HS-27A (cell line): Measurements from ENCODE around the gene FMN1.

Experiments used
- DNase-seq: peaks from one replicate; pipeline ENCODE4 v3.0.0-alpha.2; 2012; ENCODE audit warnings: low read depth, missing footprints

FMN1 gene

GRCh38 chr15:33048255-33048654, 146.3 kb downstream of the FMN1 start:
- no peak for DNase-seq

- no peak for DNase-seq
Measured at GRCh38 chr15:33047077-33047476, 147.4 kb downstream of the FMN1 start.

GRCh38 chr15:33046329-33046728, 148.2 kb downstream of the FMN1 start:
- DNase-seq: no peak

- no peak for DNase-seq
Measured at GRCh38 chr15:33045066-33045810, 149.3 kb downstream of the FMN1 start.

- DNase-seq: no peak
Measured at GRCh38 chr15:33044598-33044997, 149.9 kb downstream of the FMN1 start.

- DNase-seq: no peak
Measured at GRCh38 chr15:33043636-33044035, 150.9 kb downstream of the FMN1 start.

GRCh38 chr15:33040496-33040895, 154.0 kb downstream of the FMN1 start:
- no peak for DNase-seq

GRCh38 chr15:33034588-33034987, 159.9 kb downstream of the FMN1 start:
- no peak for DNase-seq

- DNase-seq: no peak
Measured at GRCh38 chr15:33032053-33032452, 162.5 kb downstream of the FMN1 start.

- DNase-seq: no peak
Measured at GRCh38 chr15:33031324-33031821, 163.1 kb downstream of the FMN1 start.

- no peak for DNase-seq
Measured at GRCh38 chr15:33030315-33030714, 164.2 kb downstream of the FMN1 start.

- DNase-seq: no peak
Measured at GRCh38 chr15:33029109-33029652, 165.3 kb downstream of the FMN1 start.

- DNase-seq: no peak
Measured at GRCh38 chr15:33028495-33028894, 166.0 kb downstream of the FMN1 start.

GRCh38 chr15:33027306-33028035, 167.0 kb downstream of the FMN1 start:
- no peak for DNase-seq

- no peak for DNase-seq
Measured at GRCh38 chr15:33026614-33027013, 167.9 kb downstream of the FMN1 start.

GRCh38 chr15:33022629-33023028, 171.9 kb downstream of the FMN1 start:
- DNase-seq: no peak

- DNase-seq: no peak
Measured at GRCh38 chr15:33021806-33022389, 172.6 kb downstream of the FMN1 start.

- no peak for DNase-seq
Measured at GRCh38 chr15:33019354-33019981, 175.0 kb downstream of the FMN1 start.

- no peak for DNase-seq
Measured at GRCh38 chr15:33016405-33017024, 178.0 kb downstream of the FMN1 start.

- DNase-seq: no peak
Measured at GRCh38 chr15:33014586-33014985, 179.9 kb downstream of the FMN1 start.

GRCh38 chr15:33013827-33014445, 180.6 kb downstream of the FMN1 start:
- DNase-seq: peak; percentile 63
